Kidney epithelial cell (primary cell): ENCODE results near the gene TMEM120B. TPM values are rescaled to one million over a fixed set of nuclear protein-coding genes. Genes with fewer than 3 reads are reported as not detected.

ENCODE experiments used
- DNase-seq: peaks from one replicate; pipeline ENCODE4 v3.0.0-alpha.2; 2010; ENCODE audit warnings: low read depth
- H3K27me3 ChIP-seq: 2 replicates; pipeline ENCODE4 v1.6.0; 2011; ENCODE audit warnings: low read length; ENCODE audit not compliant: control insufficient read depth, insufficient read depth
- H3K36me3 ChIP-seq: 2 replicates; pipeline ENCODE4 v1.5.1; 2011; ENCODE audit warnings: low read length; ENCODE audit not compliant: control insufficient read depth, insufficient read depth
- H3K4me3 ChIP-seq: 2 replicates; pipeline ENCODE4 v1.5.1; 2011; ENCODE audit warnings: low read depth, mild to moderate bottlenecking, control low read depth, low read length
- CTCF ChIP-seq: IDR thresholded peaks from 2 replicates; pipeline ENCODE4 v1.5.1; 2011; ENCODE audit warnings: mild to moderate bottlenecking, moderate library complexity, low read length, control low read depth, inconsistent platforms; ENCODE audit not compliant: insufficient read depth, poor library complexity, severe bottlenecking
- total RNA-seq: library from RNA; depleted of rRNA; stranded (reverse); fragments of >200 nt; gene quantifications from 2 replicates; pipeline ENCODE4 v1.2.3, GENCODE V29; 2015

TMEM120B gene
- total RNA-seq, 1 donor from 2014 or later, result 8.8 TPM

DNA sequence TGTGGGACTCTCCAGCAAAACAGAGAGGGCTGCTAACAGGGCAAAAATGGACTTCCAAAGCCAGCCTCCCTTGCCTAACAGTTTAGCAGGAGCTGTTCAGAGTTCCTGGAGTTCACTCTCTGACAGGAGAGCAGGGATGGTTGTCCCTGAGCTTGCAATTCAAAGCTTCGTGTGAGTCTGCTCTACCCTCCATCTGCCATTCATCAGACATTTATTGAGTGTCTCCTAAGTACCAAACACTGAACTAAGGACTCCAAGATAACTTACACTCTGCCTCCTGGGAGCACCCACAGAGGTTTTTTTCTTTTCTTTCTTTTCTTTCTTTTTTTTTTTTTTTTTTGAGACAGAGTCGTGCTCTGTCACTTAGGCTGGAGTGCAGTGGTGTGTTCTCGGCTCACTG, 52.3 kb downstream of the TMEM120B start:
- Histone ChIP-seq H3K36me3 (no peaks in the 10 kb centered on the region), H3K27me3 (no peaks in the 10 kb centered on the region), H3K4me3 (no peak overlapping the region)
- DNase-seq, result no peak
- no peak for TF ChIP-seq CTCF

DNA sequence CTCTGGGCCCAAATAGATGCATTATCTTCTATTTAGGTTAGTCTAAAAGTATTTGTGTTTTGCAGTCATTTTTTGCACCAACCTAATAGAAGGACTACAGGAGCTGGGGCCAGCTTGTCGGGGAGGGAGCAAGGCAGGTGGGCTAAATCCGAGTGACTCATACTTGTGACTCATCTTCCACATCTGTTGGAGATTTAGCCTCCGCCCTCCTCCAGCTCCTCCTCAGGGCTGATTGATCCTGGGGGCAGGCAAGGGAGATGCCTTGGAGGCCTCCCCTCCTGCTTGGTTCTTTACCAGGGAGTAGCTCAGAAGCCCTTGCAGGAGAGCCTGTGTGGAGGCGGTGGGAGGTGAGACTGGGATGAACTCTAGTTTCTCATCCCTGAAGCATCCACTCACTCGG, 53.0 kb downstream of the TMEM120B start:
- Histone ChIP-seq H3K27me3 (no peaks in the 10 kb centered on the region), H3K4me3 (no peak overlapping the region), H3K36me3 (no peaks in the 10 kb centered on the region)
- TF ChIP-seq CTCF, result no peak
- DNase-seq, result no peak

DNA sequence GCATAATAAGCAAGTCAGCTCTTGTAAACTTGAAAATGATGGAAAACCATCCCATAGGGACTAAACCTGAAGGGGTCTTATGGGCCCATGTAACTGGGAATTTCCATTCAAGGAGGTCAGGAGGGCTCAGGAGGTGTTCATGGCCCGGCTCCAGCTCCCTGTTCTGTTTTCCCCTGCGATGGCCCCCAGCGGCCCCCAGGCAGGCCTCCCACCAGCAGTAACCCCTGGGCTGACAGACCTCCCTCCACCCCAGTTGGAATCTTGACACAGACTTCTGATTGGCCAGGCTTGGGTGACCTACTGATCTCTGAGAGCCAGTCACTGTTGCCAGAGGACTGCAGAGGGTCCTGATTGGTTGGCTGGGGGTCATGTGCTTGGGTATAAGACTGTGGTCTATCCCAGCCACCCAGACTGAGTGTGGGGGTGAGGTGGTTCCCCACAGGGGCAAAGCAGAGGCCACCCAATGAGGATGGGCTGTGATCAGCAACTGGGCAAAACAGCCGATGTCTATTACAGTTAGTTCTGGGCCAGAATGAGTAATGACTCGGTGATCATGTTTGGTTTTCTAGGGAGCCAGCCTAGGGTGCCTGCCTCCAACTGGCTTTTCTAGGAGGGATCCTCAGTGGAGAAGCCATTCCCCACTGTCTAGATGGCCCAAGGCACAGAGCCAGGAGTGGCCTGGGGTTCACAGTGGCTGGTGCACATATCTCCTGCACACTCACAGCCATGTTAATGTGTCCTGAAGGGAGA, 53.9 kb downstream of the TMEM120B start:
- Histone ChIP-seq H3K27me3 (no peaks in the 10 kb centered on the region), H3K4me3 (no peak overlapping the region), H3K36me3 (no peaks in the 10 kb centered on the region)
- DNase-seq, result no peak
- no peak for TF ChIP-seq CTCF

DNA sequence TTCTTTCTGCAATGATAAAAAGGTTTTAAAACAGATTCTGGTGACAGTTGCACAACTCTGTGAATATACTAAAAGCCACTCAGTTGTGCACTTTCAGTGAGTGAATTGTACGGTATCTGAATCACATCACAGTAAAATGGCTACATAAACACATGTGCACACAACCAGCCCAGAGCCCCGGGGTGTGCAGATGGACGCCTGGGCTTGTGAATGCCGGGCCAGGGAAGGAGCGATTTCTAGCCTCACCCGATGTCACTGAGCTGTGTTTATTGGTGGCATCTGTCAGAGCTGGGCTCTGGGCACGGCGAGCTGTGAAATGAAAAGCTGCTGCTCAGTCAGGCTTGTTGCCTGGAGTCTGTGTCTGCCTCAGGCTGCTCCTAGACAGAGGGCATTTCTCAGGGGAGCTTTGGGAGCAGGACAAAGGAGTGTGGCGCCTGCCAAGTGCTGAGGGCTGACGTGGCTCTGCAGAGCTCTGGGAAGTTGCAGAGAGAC, 55.0 kb downstream of the TMEM120B start:
- H3K27me3 ChIP-seq, result no peaks in the 10 kb centered on the region
- no peak for DNase-seq
- H3K4me3 ChIP-seq, result no peak overlapping the region
- TF ChIP-seq CTCF, result no peak
- H3K36me3 ChIP-seq, result no peaks in the 10 kb centered on the region

- no peaks in the 10 kb centered on the region for H3K27me3 ChIP-seq
- no peak for DNase-seq
- no peak overlapping the region for H3K4me3 ChIP-seq
- no peak for TF ChIP-seq CTCF
- H3K36me3 ChIP-seq, result no peaks in the 10 kb centered on the region
These were observed 56.8 kb downstream of the TMEM120B start for GRCh38 chr12:121769297-121769830.
